ENCODE measurements around the gene GRM7.

DNA sequence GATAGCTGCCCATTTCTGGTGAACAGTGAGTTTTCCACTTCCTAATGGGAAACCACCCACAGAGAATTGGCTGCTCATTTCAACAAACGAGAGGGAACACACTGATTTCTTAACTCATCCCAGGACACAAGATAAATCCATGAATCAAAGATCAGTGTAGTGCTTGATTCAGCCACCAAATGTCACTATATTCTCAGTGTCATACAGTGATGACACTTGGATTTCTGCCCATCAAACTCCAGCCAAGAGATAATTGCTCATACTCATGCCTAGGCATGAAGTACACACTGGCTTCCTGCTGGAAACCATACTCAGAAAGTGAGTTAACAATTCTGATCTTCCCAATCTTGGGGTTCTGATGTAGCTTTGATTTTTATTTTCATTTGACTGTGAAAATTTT, 35.4 kb upstream of the GRM7 start:
- TF ChIP-seq, protein P1, sequence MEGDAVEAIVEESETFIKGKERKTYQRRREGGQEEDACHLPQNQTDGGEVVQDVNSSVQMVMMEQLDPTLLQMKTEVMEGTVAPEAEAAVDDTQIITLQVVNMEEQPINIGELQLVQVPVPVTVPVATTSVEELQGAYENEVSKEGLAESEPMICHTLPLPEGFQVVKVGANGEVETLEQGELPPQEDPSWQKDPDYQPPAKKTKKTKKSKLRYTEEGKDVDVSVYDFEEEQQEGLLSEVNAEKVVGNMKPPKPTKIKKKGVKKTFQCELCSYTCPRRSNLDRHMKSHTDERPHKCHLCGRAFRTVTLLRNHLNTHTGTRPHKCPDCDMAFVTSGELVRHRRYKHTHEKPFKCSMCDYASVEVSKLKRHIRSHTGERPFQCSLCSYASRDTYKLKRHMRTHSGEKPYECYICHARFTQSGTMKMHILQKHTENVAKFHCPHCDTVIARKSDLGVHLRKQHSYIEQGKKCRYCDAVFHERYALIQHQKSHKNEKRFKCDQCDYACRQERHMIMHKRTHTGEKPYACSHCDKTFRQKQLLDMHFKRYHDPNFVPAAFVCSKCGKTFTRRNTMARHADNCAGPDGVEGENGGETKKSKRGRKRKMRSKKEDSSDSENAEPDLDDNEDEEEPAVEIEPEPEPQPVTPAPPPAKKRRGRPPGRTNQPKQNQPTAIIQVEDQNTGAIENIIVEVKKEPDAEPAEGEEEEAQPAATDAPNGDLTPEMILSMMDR (IDR thresholded peaks at IDR 0.05; ENCODE audit: low read depth, low read length) = no peak
- TF ChIP-seq EZH2phosphoT487 (IDR thresholded peaks at IDR 0.05; ENCODE audit: low read depth) = no peak
